ENCODE measurements around the gene EPS15. TPM values are rescaled to one million over a fixed set of nuclear protein-coding genes. Genes with fewer than 3 reads are reported as not detected.

Gene EPS15
- total and polyA plus RNA-seq, 2 experiments from 2014 or later: 31.0 to 76.5 TPM

- Histone ChIP-seq H2AFZ (no peak overlapping the region), H3K4me3 (no peak overlapping the region), H3K9me2 (ENCODE audit: insufficient read depth) (no peaks in the 10 kb centered on the region), H3K36me3 (ENCODE audit: insufficient read depth) (peaks cover 24% of the 10 kb centered on the region), H4K20me1 (replicated peaks; ENCODE audit: insufficient read depth) (0 out of 2 replicates have a peak, but pooled peaks cover 4% of the 10 kb centered on the region), H3K79me2 (replicated peaks; ENCODE audit: insufficient read depth) (peaks cover 12% of the 10 kb centered on the region; the same call in 1 of the 2 replicates), H3F3A (replicated peaks; ENCODE audit: low read depth) (no peaks in the 10 kb centered on the region), H3K27me3 (ENCODE audit: insufficient read depth) (no peaks in the 10 kb centered on the region), H3K27ac (ENCODE audit: low read depth) (no peak overlapping the region), H3K4me2 (no peak overlapping the region), H3K4me1 (ENCODE audit: insufficient read depth) (no peaks in the 10 kb centered on the region)
- H3K4me3 Mint-ChIP-seq: no peak overlapping the region
- H3K36me3 Mint-ChIP-seq (ENCODE audit: low read depth): peaks cover 83% of the 10 kb centered on the region
- peaks cover 3% of the 10 kb centered on the region for H3K27me3 Mint-ChIP-seq (ENCODE audit: insufficient read depth, low read depth, poor library complexity)
- ATAC-seq: no peak
- no peak overlapping the region for H3K27ac Mint-ChIP-seq
- H3K9me3 Mint-ChIP-seq: peaks cover 51% of the 10 kb centered on the region
- H3K4me1 Mint-ChIP-seq: no peaks in the 10 kb centered on the region
- DNase-seq (ENCODE audit: low spot score): no peak
- no peak for TF ChIP-seq ZNF331 (CRISPR knock-in tag; IDR thresholded peaks at IDR 0.05; ENCODE audit: low read depth)
These were observed 133.3 kb downstream of the EPS15 start for GRCh38 chr1:51385776-51386175.

GRCh38 chr1:51381964-51382363 lies 137.1 kb downstream of the EPS15 start:
- no peaks in the 10 kb centered on the region for H3F3A ChIP-seq (replicated peaks; ENCODE audit: low read depth)
- peaks cover 89% of the 10 kb centered on the region for H3K36me3 Mint-ChIP-seq (ENCODE audit: low read depth)
- 0 out of 2 replicates have a peak, but pooled peaks cover 4% of the 10 kb centered on the region for H4K20me1 ChIP-seq (replicated peaks; ENCODE audit: insufficient read depth)
- no peaks in the 10 kb centered on the region for H3K9me2 ChIP-seq (ENCODE audit: insufficient read depth)
- H2AFZ ChIP-seq: no peak overlapping the region
- no peak for ATAC-seq
- H3K27me3 ChIP-seq (ENCODE audit: insufficient read depth): no peaks in the 10 kb centered on the region
- no peak overlapping the region for H3K4me3 ChIP-seq
- no peak for DNase-seq (ENCODE audit: low spot score)
- H3K4me3 Mint-ChIP-seq: no peak overlapping the region
- H3K4me1 Mint-ChIP-seq: no peaks in the 10 kb centered on the region
- H3K4me1 ChIP-seq (ENCODE audit: insufficient read depth): no peaks in the 10 kb centered on the region
- no peak overlapping the region for H3K27ac ChIP-seq (ENCODE audit: low read depth)
- H3K4me2 ChIP-seq: no peak overlapping the region
- no peak overlapping the region for H3K27ac Mint-ChIP-seq
- H3K9me3 Mint-ChIP-seq: peaks cover 47% of the 10 kb centered on the region
- peaks cover 24% of the 10 kb centered on the region for H3K36me3 ChIP-seq (ENCODE audit: insufficient read depth)
- peaks cover 9% of the 10 kb centered on the region; the same call in 1 of the 2 replicates for H3K79me2 ChIP-seq (replicated peaks; ENCODE audit: insufficient read depth)
- H3K27me3 Mint-ChIP-seq (ENCODE audit: insufficient read depth, low read depth, poor library complexity): peaks cover 3% of the 10 kb centered on the region
- TF ChIP-seq NANOG (IDR thresholded peaks at IDR 0.05; ENCODE audit: borderline replicate concordance) (no peak), ZNF114 (CRISPR knock-in tag; IDR thresholded peaks at IDR 0.05) (no peak), ETS1 (IDR thresholded peaks at IDR 0.05) (no peak), POLR2AphosphoS5 (IDR thresholded peaks at IDR 0.05; ENCODE audit: low read depth) (no peak), EZH2phosphoT487 (IDR thresholded peaks at IDR 0.05; ENCODE audit: unreplicated experiment) (no peak), ZNF331 (CRISPR knock-in tag; IDR thresholded peaks at IDR 0.05; ENCODE audit: low read depth) (no peak), EZH2 (IDR thresholded peaks at IDR 0.05; ENCODE audit: low read depth, unreplicated experiment) (no peak), CREB1 (CRISPR knock-in tag; IDR thresholded peaks at IDR 0.05; ENCODE audit: low read depth) (no peak), ZNF462 (CRISPR knock-in tag; IDR thresholded peaks at IDR 0.05) (no peak)
- TF ChIP-seq, protein P1, sequence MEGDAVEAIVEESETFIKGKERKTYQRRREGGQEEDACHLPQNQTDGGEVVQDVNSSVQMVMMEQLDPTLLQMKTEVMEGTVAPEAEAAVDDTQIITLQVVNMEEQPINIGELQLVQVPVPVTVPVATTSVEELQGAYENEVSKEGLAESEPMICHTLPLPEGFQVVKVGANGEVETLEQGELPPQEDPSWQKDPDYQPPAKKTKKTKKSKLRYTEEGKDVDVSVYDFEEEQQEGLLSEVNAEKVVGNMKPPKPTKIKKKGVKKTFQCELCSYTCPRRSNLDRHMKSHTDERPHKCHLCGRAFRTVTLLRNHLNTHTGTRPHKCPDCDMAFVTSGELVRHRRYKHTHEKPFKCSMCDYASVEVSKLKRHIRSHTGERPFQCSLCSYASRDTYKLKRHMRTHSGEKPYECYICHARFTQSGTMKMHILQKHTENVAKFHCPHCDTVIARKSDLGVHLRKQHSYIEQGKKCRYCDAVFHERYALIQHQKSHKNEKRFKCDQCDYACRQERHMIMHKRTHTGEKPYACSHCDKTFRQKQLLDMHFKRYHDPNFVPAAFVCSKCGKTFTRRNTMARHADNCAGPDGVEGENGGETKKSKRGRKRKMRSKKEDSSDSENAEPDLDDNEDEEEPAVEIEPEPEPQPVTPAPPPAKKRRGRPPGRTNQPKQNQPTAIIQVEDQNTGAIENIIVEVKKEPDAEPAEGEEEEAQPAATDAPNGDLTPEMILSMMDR (conservative IDR thresholded peaks at IDR 0.05; ENCODE audit: low read depth in 2 of 2): no peak
